ENCODE results near the gene NMUR2.

NMUR2 gene

DNA sequence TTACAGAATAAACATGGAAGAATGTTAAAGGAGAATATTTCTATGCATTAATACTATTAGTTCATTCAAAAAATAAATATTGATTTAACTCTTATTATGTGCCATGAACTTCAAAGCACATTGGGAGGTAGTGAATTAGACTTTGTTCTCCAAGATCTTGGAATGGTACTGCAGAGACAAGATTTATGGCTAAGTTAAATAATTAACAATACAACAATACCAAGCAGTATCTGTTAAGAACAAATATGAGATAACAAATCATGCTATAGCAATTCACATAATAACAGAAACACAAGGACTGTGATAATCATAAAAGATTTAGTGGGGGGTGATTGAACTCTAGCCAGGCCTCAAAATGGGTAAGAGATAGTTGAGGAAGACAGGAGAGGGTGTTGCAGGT, 11.6 kb downstream of the NMUR2 start:
- TF ChIP-seq ZFX (IDR thresholded peaks at IDR 0.05) (no peak), CTCF (conservative IDR thresholded peaks at IDR 0.05) (no peak)
- no peak overlapping the region for H3K27ac ChIP-seq

DNA sequence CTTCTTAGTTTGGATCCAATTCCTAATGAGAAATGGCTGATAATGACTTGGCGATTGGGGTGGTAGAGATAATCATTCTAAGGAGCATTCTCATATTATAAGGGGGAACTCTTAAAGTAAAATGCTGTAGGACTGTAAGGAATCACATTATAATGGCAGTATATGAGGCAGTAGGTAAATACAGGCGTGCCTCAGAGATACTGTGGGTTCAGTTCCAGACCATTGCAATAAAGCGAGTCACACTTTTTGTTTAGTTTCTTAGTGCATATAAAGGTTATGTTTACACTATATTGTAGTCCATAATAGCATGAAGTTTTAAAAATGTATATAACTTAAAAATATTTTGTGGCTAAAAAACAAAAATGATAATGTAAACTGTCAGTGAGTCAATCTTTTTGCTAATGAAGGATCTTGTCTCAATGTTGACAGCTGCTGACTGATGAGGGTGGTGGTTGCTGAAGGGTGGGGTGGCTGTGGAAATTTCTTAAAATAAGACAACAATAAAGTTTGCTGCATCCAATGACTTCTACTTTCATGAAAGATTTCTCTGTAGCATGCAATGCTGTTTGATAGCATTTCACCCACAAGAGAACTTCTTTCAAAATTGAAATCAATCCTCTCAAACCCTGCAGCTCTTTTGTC, 15.8 kb downstream of the NMUR2 start:
- no peak overlapping the region for H3K27ac ChIP-seq
- TF ChIP-seq CTCF (conservative IDR thresholded peaks at IDR 0.05): no peak
- TF ChIP-seq ZFX (IDR thresholded peaks at IDR 0.05): no peak

GRCh38 chr5:152388610-152389009, 16.5 kb downstream of the NMUR2 start:
- H3K27ac ChIP-seq: no peak overlapping the region
- TF ChIP-seq ZFX (IDR thresholded peaks at IDR 0.05) (no peak), CTCF (conservative IDR thresholded peaks at IDR 0.05) (no peak)

- no peak overlapping the region for H3K27ac ChIP-seq
- TF ChIP-seq CTCF (conservative IDR thresholded peaks at IDR 0.05): no peak
- no peak for TF ChIP-seq ZFX (IDR thresholded peaks at IDR 0.05)
Measured at GRCh38 chr5:152380415-152381123, 24.5 kb downstream of the NMUR2 start.

DNA sequence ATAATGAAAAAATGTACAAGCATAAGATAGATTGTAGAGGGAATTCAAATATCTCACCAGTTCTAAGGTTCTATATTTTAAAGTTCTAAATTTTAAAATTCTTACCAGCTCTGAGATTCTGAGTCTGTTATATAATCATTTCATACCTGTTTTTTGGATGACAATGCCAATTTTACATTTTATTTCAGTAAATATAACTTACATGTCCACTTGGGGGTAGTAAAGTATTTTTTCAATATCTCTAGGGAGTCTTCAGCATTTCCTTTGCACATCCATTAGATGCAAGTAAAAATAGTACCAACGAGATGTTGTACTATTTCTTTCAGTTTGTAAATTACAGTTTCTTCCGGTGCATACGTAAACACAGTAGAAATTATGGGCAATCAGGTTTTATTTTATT, 25.7 kb downstream of the NMUR2 start:
- TF ChIP-seq ZFX (IDR thresholded peaks at IDR 0.05) (no peak), CTCF (conservative IDR thresholded peaks at IDR 0.05) (0 out of 2 replicates have a peak, but pooled peaks have one; percentile 12)
- no peak overlapping the region for H3K27ac ChIP-seq

DNA sequence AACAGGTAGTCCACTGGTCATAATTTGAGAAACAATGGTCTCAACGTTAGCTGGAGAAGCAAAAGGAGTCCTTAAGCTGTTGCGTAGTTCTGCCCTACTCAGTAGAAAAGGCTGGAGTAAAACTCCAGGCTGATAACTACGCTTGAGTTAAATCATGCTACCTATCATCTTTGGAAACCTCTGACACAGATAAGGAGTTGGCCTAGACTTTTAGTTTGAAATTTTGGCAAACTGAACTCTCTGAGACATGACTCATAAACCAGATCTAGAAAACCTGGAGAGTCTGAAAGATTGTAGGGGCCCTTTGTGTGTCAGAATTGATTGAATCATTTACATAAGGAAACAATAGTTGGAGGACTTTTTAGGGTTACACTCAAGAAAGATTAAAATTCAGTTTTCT, 26.3 kb downstream of the NMUR2 start:
- H3K27ac ChIP-seq: no peak overlapping the region
- TF ChIP-seq CTCF (conservative IDR thresholded peaks at IDR 0.05) (no peak), ZFX (IDR thresholded peaks at IDR 0.05) (no peak)

GRCh38 chr5:152376886-152377285, 28.2 kb downstream of the NMUR2 start:
- no peak overlapping the region for H3K27ac ChIP-seq
- no peak for TF ChIP-seq ZFX (IDR thresholded peaks at IDR 0.05)
- no peak for TF ChIP-seq CTCF (conservative IDR thresholded peaks at IDR 0.05)

Measured in C4-2B (cell line).